HEK293 (cell line): ENCODE results near the gene KIF9.

ENCODE experiments used
- CTCF ChIA-PET: fragments of 350-600 bp; formaldehyde crosslinking; extraction: SDS; loops from one replicate; lab custom pipeline; 2021; ENCODE audit warnings: antibody characterized with exemption; lab: Yijun Ruan, JAX
- POLR2A ChIA-PET: fragments of 300-600 bp; formaldehyde crosslinking; extraction: SDS; loops from one replicate; lab custom pipeline; 2020; ENCODE audit warnings: antibody characterized with exemption, inconsistent platforms; lab: Yijun Ruan, JAX
- H3K27ac ChIP-seq: fragments of 200-500 bp; sonication (Bioruptor generic); 2 replicates; pipeline ENCODE4 v1.5.1; 2014; ENCODE audit warnings: low read depth, low read length, control low read depth, inconsistent platforms; ENCODE audit errors: extremely low read depth
- H3K36me3 ChIP-seq, 2 experiments: fragments of 200-500 bp in 1 of 2; sonication (Bioruptor generic) in 1 of 2; 1 replicate in 1 of 2; 2 replicates in 1 of 2; pipeline ENCODE4 v1.5.1; 2014 to 2017; ENCODE audit warnings: inconsistent platforms in 2 of 2, low read length in 2 of 2; ENCODE audit not compliant: control insufficient read depth in 2 of 2, insufficient read depth in 1 of 2
- H3K4me1 ChIP-seq: fragments of 200-500 bp; sonication (Bioruptor generic); 2 replicates; pipeline ENCODE4 v1.5.1; 2014; ENCODE audit warnings: mild to moderate bottlenecking, low read length, inconsistent platforms; ENCODE audit not compliant: control insufficient read depth, insufficient read depth
- H3K4me3 ChIP-seq: 2 replicates; pipeline ENCODE4 v1.5.1; 2011; ENCODE audit warnings: low read depth, mild to moderate bottlenecking, control low read depth, low read length, moderate library complexity
- H3K9me3 ChIP-seq: fragments of 200-500 bp; sonication (Bioruptor generic); 2 replicates; pipeline ENCODE4 v1.5.1; 2014; ENCODE audit warnings: low read depth, low read length, inconsistent platforms; ENCODE audit not compliant: control insufficient read depth, insufficient read depth
- GLIS2 ChIP-seq: fragments of 450-650 bp; formaldehyde crosslinking; IDR thresholded peaks from 2 replicates; pipeline ENCODE4 v1.5.1; 2016; ENCODE audit warnings: missing biosample characterization, missing genetic modification characterization
- PBX3 ChIP-seq: sonication (generic); formaldehyde crosslinking; IDR thresholded peaks from 2 replicates; pipeline ENCODE4 v1.8.1; 2022; ENCODE audit warnings: mild to moderate bottlenecking, moderate library complexity, missing genetic modification reagents
- SETDB1 ChIP-seq: IDR thresholded peaks from one replicate; pipeline ENCODE4 v1.6.1; 2017; ENCODE audit warnings: mild to moderate bottlenecking, low read length, moderate library complexity, mixed read lengths; ENCODE audit not compliant: insufficient read length
- ZBTB1 ChIP-seq: fragments of 450-650 bp; formaldehyde crosslinking; IDR thresholded peaks from 2 replicates; pipeline ENCODE4 v1.5.1; 2016; ENCODE audit warnings: missing biosample characterization, missing genetic modification characterization
- ZBTB10 ChIP-seq: fragments of 450-650 bp; formaldehyde crosslinking; IDR thresholded peaks from 2 replicates; pipeline ENCODE4 v1.5.1; 2016; ENCODE audit warnings: missing biosample characterization, missing genetic modification characterization
- ZBTB49 ChIP-seq: fragments of 450-650 bp; formaldehyde crosslinking; IDR thresholded peaks from 2 replicates; pipeline ENCODE4 v1.5.1; 2016; ENCODE audit warnings: missing biosample characterization, missing genetic modification characterization, low read depth
- ZNF138 ChIP-seq: fragments of 450-650 bp; formaldehyde crosslinking; IDR thresholded peaks from 2 replicates; pipeline ENCODE4 v1.5.1; 2016; ENCODE audit warnings: missing biosample characterization, missing genetic modification characterization, borderline replicate concordance
- ZNF16 ChIP-seq: fragments of 450-650 bp; formaldehyde crosslinking; IDR thresholded peaks from 2 replicates; pipeline ENCODE4 v1.5.1; 2016; ENCODE audit warnings: low read depth, missing biosample characterization, missing genetic modification characterization
- ZNF223 ChIP-seq: fragments of 450-650 bp; formaldehyde crosslinking; IDR thresholded peaks from 2 replicates; pipeline ENCODE4 v1.5.1; 2016; ENCODE audit warnings: missing biosample characterization, missing genetic modification characterization
- ZNF302 ChIP-seq: fragments of 450-650 bp; formaldehyde crosslinking; IDR thresholded peaks from 2 replicates; pipeline ENCODE4 v1.5.1; 2016; ENCODE audit warnings: missing biosample characterization, missing genetic modification characterization, low read depth
- ZNF341 ChIP-seq: fragments of 450-650 bp; formaldehyde crosslinking; IDR thresholded peaks from 2 replicates; pipeline ENCODE4; 2016; ENCODE audit warnings: low read depth, missing biosample characterization, missing genetic modification characterization
- ZNF350 ChIP-seq: fragments of 450-650 bp; formaldehyde crosslinking; IDR thresholded peaks from 2 replicates; pipeline ENCODE4 v1.5.0; 2017; ENCODE audit warnings: missing biosample characterization, mild to moderate bottlenecking, missing genetic modification characterization
- ZNF37A ChIP-seq: fragments of 450-650 bp; IDR thresholded peaks from 2 replicates; pipeline ENCODE4 v1.5.1; 2018; ENCODE audit warnings: missing biosample characterization, missing genetic modification characterization
- ZNF610 ChIP-seq: fragments of 450-650 bp; formaldehyde crosslinking; IDR thresholded peaks from 2 replicates; pipeline ENCODE4 v1.5.1; 2016; ENCODE audit warnings: missing biosample characterization, missing genetic modification characterization, borderline replicate concordance
- ZNF626 ChIP-seq: fragments of 450-650 bp; sonication (Bioruptor Pico); formaldehyde crosslinking; IDR thresholded peaks from 2 replicates; pipeline ENCODE4 v1.5.1; 2018; ENCODE audit warnings: missing biosample characterization, missing genetic modification characterization, inconsistent platforms
- ZNF629 ChIP-seq: fragments of 450-650 bp; formaldehyde crosslinking; IDR thresholded peaks from 2 replicates; pipeline ENCODE4 v1.5.1; 2017; ENCODE audit warnings: missing biosample characterization, missing genetic modification characterization
- ZNF701 ChIP-seq: fragments of 450-650 bp; formaldehyde crosslinking; IDR thresholded peaks from 2 replicates; pipeline ENCODE4 v1.5.1; 2016; ENCODE audit warnings: missing biosample characterization, missing genetic modification characterization
- ZNF830 ChIP-seq: fragments of 450-650 bp; IDR thresholded peaks from 2 replicates; pipeline ENCODE4 v1.5.0; 2018; ENCODE audit warnings: missing biosample characterization, missing genetic modification characterization, low read depth, mild to moderate bottlenecking, moderate library complexity
- ZSCAN18 ChIP-seq: fragments of 450-650 bp; formaldehyde crosslinking; IDR thresholded peaks from 2 replicates; pipeline ENCODE4 v1.5.1; 2016; ENCODE audit warnings: missing biosample characterization, missing genetic modification characterization
- ZXDB ChIP-seq: fragments of 450-650 bp; formaldehyde crosslinking; IDR thresholded peaks from 2 replicates; pipeline ENCODE4 v1.5.1; 2016; ENCODE audit warnings: missing biosample characterization, missing genetic modification characterization

Gene KIF9

GRCh38 chr3:47260605-47261004 lies 22.0 kb downstream of the KIF9 start:
- Histone ChIP-seq H3K36me3 (no peaks in the 10 kb centered on the region), H3K27ac (no peak overlapping the region), H3K4me3 (no peak overlapping the region), H3K9me3 (no peaks in the 10 kb centered on the region), H3K4me1 (no peaks in the 10 kb centered on the region)
- POLR2A ChIA-PET, result no interaction called here
- TF ChIP-seq ZNF610 (tag by site-specific recombination), result no peak
- TF ChIP-seq ZNF37A, result no peak
- TF ChIP-seq ZNF138 (tag by site-specific recombination), result no peak
- TF ChIP-seq ZNF223 (tag by site-specific recombination), result no peak
- TF ChIP-seq ZBTB10 (tag by site-specific recombination), result no peak
- no peak for TF ChIP-seq ZNF302 (tag by site-specific recombination)
- TF ChIP-seq ZNF830 (tag by site-specific recombination), result no peak
- TF ChIP-seq ZBTB49 (tag by site-specific recombination), result no peak
- no peak for TF ChIP-seq ZNF626 (tag by site-specific recombination)
- TF ChIP-seq ZNF341 (tag by site-specific recombination), result no peak
- TF ChIP-seq ZNF701 (tag by site-specific recombination), result no peak
- TF ChIP-seq ZBTB1 (tag by site-specific recombination), result no peak
- no peak for TF ChIP-seq ZNF629 (tag by site-specific recombination)
- TF ChIP-seq ZXDB, result no peak
- TF ChIP-seq SETDB1, result no peak
- no peak for TF ChIP-seq GLIS2 (tag by site-specific recombination)
- TF ChIP-seq ZNF16 (tag by site-specific recombination), result no peak
- no peak for TF ChIP-seq ZNF350 (tag by site-specific recombination)
- no peak for TF ChIP-seq PBX3 (CRISPR knock-in tag)
- TF ChIP-seq ZSCAN18 (tag by site-specific recombination), result no peak
- TF ChIP-seq, all 188 proteins: peak for 0
- CTCF ChIA-PET, result interaction anchor here (0.6 kb wide), 1 partner anchor 8 kb away, joined by 5 read pairs; no protein-coding TSS in a partner anchor
